H1 (cell line): ENCODE measurements around the gene HRH3. TPM values are rescaled to one million over a fixed set of nuclear protein-coding genes. Genes with fewer than 3 reads are reported as not detected.

Source experiments
- CTCF ChIA-PET: fragments of 300-600 bp; sonication (Branson Sonifier 250); formaldehyde crosslinking; loops from one replicate; lab custom pipeline; 2021; ENCODE audit not compliant: partially characterized antibody; lab: Charles Lee
- POLR2A ChIA-PET: fragments of 300-600 bp; sonication (Branson Sonifier 250); formaldehyde crosslinking; loops from one replicate; lab custom pipeline; 2021; ENCODE audit warnings: inconsistent platforms; ENCODE audit not compliant: partially characterized antibody; lab: Charles Lee
- DNase-seq, 2 experiments: peaks; one replicate each; pipeline versions ENCODE4 v3.0.0 to v3.0.0-alpha.2; 2010 to 2022; ENCODE audit warnings: low spot score in 2 of 2, low read depth in 1 of 2, mixed read lengths in 1 of 2
- FAIRE-seq: peaks from 2 replicates; lab custom pipeline; 2011; peaks lifted over from hg19 to GRCh38; lab: Jason Lieb, UNC
- H2AFZ ChIP-seq: 2 replicates; pipeline ENCODE4 v1.8.1; 2012; ENCODE audit warnings: low read length, inconsistent platforms
- H2AK5ac ChIP-seq: 2 replicates; pipeline ENCODE4 v1.6.1; 2013; ENCODE audit warnings: low read depth, low read length
- H2BK120ac ChIP-seq: replicated peaks from 2 replicates; pipeline ENCODE3; 2013; ENCODE audit warnings: low read depth, low read length, inconsistent platforms
- H2BK12ac ChIP-seq: 2 replicates; pipeline ENCODE4 v1.6.1; 2013; ENCODE audit warnings: low read depth, low read length
- H2BK15ac ChIP-seq: 2 replicates; pipeline ENCODE4 v1.6.1; 2013; ENCODE audit warnings: low read length
- H2BK20ac ChIP-seq: 2 replicates; pipeline ENCODE4 v1.6.1; 2013; ENCODE audit warnings: low read length
- H2BK5ac ChIP-seq: 2 replicates; pipeline ENCODE4 v1.6.1; 2013; ENCODE audit warnings: low read depth, low read length
- H3K14ac ChIP-seq: 2 replicates; pipeline ENCODE4 v1.6.1; 2013; ENCODE audit warnings: inconsistent platforms; ENCODE audit not compliant: insufficient read length
- H3K18ac ChIP-seq: 2 replicates; pipeline ENCODE4 v1.6.1; 2013; ENCODE audit warnings: low read length; ENCODE audit errors: extremely low read depth
- H3K23ac ChIP-seq: 2 replicates; pipeline ENCODE4 v1.6.1; 2013; ENCODE audit warnings: inconsistent platforms; ENCODE audit not compliant: insufficient read length
- H3K23me2 ChIP-seq: 2 replicates; pipeline ENCODE4 v1.6.1; 2013; ENCODE audit warnings: low read depth, low read length
- H3K27ac ChIP-seq: 2 replicates; pipeline ENCODE4 v1.6.1; 2011; ENCODE audit warnings: low read depth, low read length, inconsistent platforms
- H3K27me3 ChIP-seq, 4 experiments: replicated peaks in 1 of 4; 1 replicate in 1 of 4; 2 replicates in 3 of 4; pipeline versions ENCODE4 v1.6.1 to v1.8.1; 2011 to 2013; ENCODE audit warnings: low read length in 3 of 4, mild to moderate bottlenecking in 3 of 4, inconsistent platforms in 2 of 4, mixed read lengths in 2 of 4, moderate library complexity in 1 of 4; ENCODE audit not compliant: control insufficient read depth in 3 of 4, insufficient read depth in 3 of 4; ENCODE audit errors: extremely low read depth in 1 of 4
- H3K36me3 ChIP-seq, 4 experiments: 2 replicates each; pipeline versions ENCODE4 v1.6.1 to v1.8.1; 2011 to 2013; ENCODE audit warnings: mild to moderate bottlenecking in 4 of 4, low read length in 3 of 4, moderate library complexity in 2 of 4, control low read depth in 1 of 4, inconsistent platforms in 1 of 4; ENCODE audit not compliant: insufficient read depth in 4 of 4, control insufficient read depth in 2 of 4
- H3K4ac ChIP-seq: replicated peaks from 2 replicates; pipeline ENCODE3; 2013; ENCODE audit warnings: low read length, low read depth, mixed read lengths, inconsistent platforms; ENCODE audit not compliant: insufficient read length
- H3K4me1 ChIP-seq, 4 experiments: replicated peaks in 1 of 4; 1 replicate in 1 of 4; 2 replicates in 3 of 4; pipeline versions ENCODE4 v1.6.1 to v1.8.1; 2011 to 2013; ENCODE audit warnings: low read length in 3 of 4, inconsistent platforms in 2 of 4, mixed read lengths in 1 of 4; ENCODE audit not compliant: insufficient read depth in 4 of 4, control insufficient read depth in 3 of 4
- H3K4me2 ChIP-seq, 2 experiments: 2 replicates each; pipeline versions ENCODE4 v1.6.1 to v1.8.1; 2011 to 2013; ENCODE audit warnings: low read depth in 2 of 2, low read length in 2 of 2, control low read depth in 1 of 2, inconsistent platforms in 1 of 2, mild to moderate bottlenecking in 1 of 2; ENCODE audit not compliant: insufficient read depth in 1 of 2
- H3K4me3 ChIP-seq, 4 experiments: fragments of 200-600, 300-600 bp in 1 of 4; sonication (generic), shearing (Covaris generic), sonication (Bioruptor Twin) in 1 of 4; 2 replicates each; pipeline versions ENCODE4 v1.5.1 to v1.8.1; 2011 to 2016; ENCODE audit warnings: low read length in 4 of 4, low read depth in 3 of 4, control low read depth in 2 of 4, inconsistent platforms in 2 of 4, mild to moderate bottlenecking in 2 of 4, mixed read lengths in 1 of 4, moderate library complexity in 1 of 4; ENCODE audit not compliant: insufficient read depth in 2 of 4; ENCODE audit errors: extremely low read depth in 1 of 4
- H3K56ac ChIP-seq: replicated peaks from 2 replicates; pipeline ENCODE3; 2013; ENCODE audit warnings: low read depth, mild to moderate bottlenecking, mixed read lengths, low read length, inconsistent platforms; ENCODE audit not compliant: insufficient read length
- H3K79me1 ChIP-seq: 2 replicates; pipeline ENCODE4 v1.6.1; 2013; ENCODE audit warnings: low read depth, low read length, control low read depth
- H3K79me2 ChIP-seq, 2 experiments: 2 replicates each; pipeline versions ENCODE4 v1.6.1 to v1.8.1; 2012 to 2013; ENCODE audit warnings: low read length in 2 of 2, mild to moderate bottlenecking in 2 of 2, inconsistent platforms in 1 of 2; ENCODE audit not compliant: insufficient read depth in 2 of 2, control insufficient read depth in 1 of 2
- H3K9ac ChIP-seq, 4 experiments: replicated peaks in 1 of 4; 1 replicate in 1 of 4; 2 replicates in 3 of 4; pipeline versions ENCODE4 v1.6.1 to v1.8.1; 2011 to 2013; ENCODE audit warnings: low read depth in 3 of 4, low read length in 3 of 4, control low read depth in 2 of 4, mild to moderate bottlenecking in 2 of 4, moderate library complexity in 2 of 4, inconsistent platforms in 1 of 4; ENCODE audit errors: extremely low read depth in 1 of 4
- H3K9me3 ChIP-seq, 2 experiments: 2 replicates each; pipeline versions ENCODE4 v1.6.1 to v1.8.1; 2012 to 2013; ENCODE audit warnings: mild to moderate bottlenecking in 2 of 2, moderate library complexity in 2 of 2, control low read depth in 1 of 2, inconsistent platforms in 1 of 2, low read depth in 1 of 2, low read length in 1 of 2, mixed read lengths in 1 of 2; ENCODE audit not compliant: insufficient read depth in 2 of 2
- H4K20me1 ChIP-seq, 2 experiments: replicated peaks in 1 of 2; 2 replicates each; pipeline versions ENCODE3 to v1.8.1; 2011 to 2013; ENCODE audit warnings: inconsistent platforms in 2 of 2, low read length in 2 of 2, mild to moderate bottlenecking in 1 of 2; ENCODE audit not compliant: insufficient read depth in 2 of 2, control insufficient read depth in 1 of 2
- H4K5ac ChIP-seq: 2 replicates; pipeline ENCODE4 v1.6.1; 2013; ENCODE audit warnings: low read length, low read depth, mixed read lengths, inconsistent platforms; ENCODE audit not compliant: insufficient read length
- H4K8ac ChIP-seq: 2 replicates; pipeline ENCODE4 v1.8.0; 2013; ENCODE audit warnings: mild to moderate bottlenecking, moderate library complexity, low read length, inconsistent platforms; ENCODE audit not compliant: insufficient read depth; ENCODE audit errors: extremely low read depth
- H4K91ac ChIP-seq: replicated peaks from 2 replicates; pipeline ENCODE3; 2013; ENCODE audit warnings: low read length, mixed read lengths, inconsistent platforms; ENCODE audit not compliant: insufficient read length
- ATF3 ChIP-seq: IDR thresholded peaks from 2 replicates; pipeline ENCODE4 v1.6.1; 2011; ENCODE audit warnings: low read depth, mild to moderate bottlenecking, low read length; ENCODE audit not compliant: insufficient read depth
- BACH1 ChIP-seq: IDR thresholded peaks from 2 replicates; pipeline ENCODE4 v1.6.1; 2012; ENCODE audit warnings: low read length, improper control_type of control experiment
- CREB1 ChIP-seq: IDR thresholded peaks from 2 replicates; pipeline ENCODE4 v1.6.1; 2012; ENCODE audit warnings: inconsistent platforms
- JUND ChIP-seq: IDR thresholded peaks from 2 replicates; pipeline ENCODE4 v1.6.1; 2011; ENCODE audit warnings: mild to moderate bottlenecking, improper control_type of control experiment, low read length
- KDM4A ChIP-seq: IDR thresholded peaks from one replicate; pipeline ENCODE4 v1.7.1; 2012; ENCODE audit warnings: low read depth, mild to moderate bottlenecking, moderate library complexity, low read length, inconsistent platforms; ENCODE audit not compliant: severe bottlenecking
- NRF1 ChIP-seq: IDR thresholded peaks from 2 replicates; pipeline ENCODE4 v1.6.1; 2011; ENCODE audit warnings: mild to moderate bottlenecking, low read depth, low read length, improper control_type of control experiment
- POLR2AphosphoS5 ChIP-seq: IDR thresholded peaks from 2 replicates; pipeline ENCODE4 v1.6.1; 2011; ENCODE audit warnings: low read depth, low read length
- RBBP5 ChIP-seq: IDR thresholded peaks from 2 replicates; pipeline ENCODE4 v1.7.1; 2012; ENCODE audit warnings: low read depth, mild to moderate bottlenecking, inconsistent platforms, low read length, moderate library complexity, borderline replicate concordance
- RXRA ChIP-seq: IDR thresholded peaks from 2 replicates; pipeline ENCODE4 v1.6.1; 2011; ENCODE audit warnings: low read depth, mild to moderate bottlenecking, low read length, moderate library complexity; ENCODE audit not compliant: insufficient read depth
- SP1 ChIP-seq: IDR thresholded peaks from 2 replicates; pipeline ENCODE4 v1.6.1; 2011; ENCODE audit warnings: low read depth, low read length
- SP4 ChIP-seq: IDR thresholded peaks from 2 replicates; pipeline ENCODE4 v1.6.1; 2012; ENCODE audit warnings: low read length, inconsistent platforms
- SRF ChIP-seq: IDR thresholded peaks from 2 replicates; pipeline ENCODE4 v1.6.1; 2011; ENCODE audit warnings: mild to moderate bottlenecking, low read depth, low read length, moderate library complexity
- TAF7 ChIP-seq: optimal IDR thresholded peaks from 2 replicates; pipeline ENCODE3; 2011; ENCODE audit warnings: low read depth, mild to moderate bottlenecking, inconsistent platforms, low read length, moderate library complexity, borderline replicate concordance
- TBP ChIP-seq: IDR thresholded peaks from 2 replicates; pipeline ENCODE4 v1.6.1; 2011; ENCODE audit warnings: low read depth, low read length, improper control_type of control experiment
- TCF12 ChIP-seq: IDR thresholded peaks from 2 replicates; pipeline ENCODE4 v1.6.1; 2011; ENCODE audit warnings: low read depth, mild to moderate bottlenecking, low read length
- TEAD4 ChIP-seq: IDR thresholded peaks from 2 replicates; pipeline ENCODE4 v1.6.1; 2012; ENCODE audit warnings: low read depth, low read length, inconsistent platforms, mixed read lengths
- WGBS, 2 experiments: shearing (Covaris generic) in 1 of 2; methylation state at CpG; one replicate each; pipeline versions ENCODE4 v1.1.6 to v1.1.7; 2013 to 2015; ENCODE audit warnings: low lambda C conversion rate in 2 of 2, mixed read lengths in 2 of 2, inconsistent platforms in 1 of 2, low coverage in 1 of 2, missing lambda C conversion rate in 1 of 2; ENCODE audit not compliant: insufficient replicate concordance in 2 of 2, insufficient coverage in 1 of 2, insufficient read length in 1 of 2; ENCODE audit errors: extremely low coverage in 1 of 2, missing lambda C conversion rate in 1 of 2; 5-methylcytosine and 5-hydroxymethylcytosine counted together
- polyA plus RNA-seq, 7 experiments: library from polyadenylated mRNA; depleted of rRNA in 3 of 7; stranded (reverse) in 5 of 7; unstranded in 2 of 7; fragments of >200 nt in 5 of 7; fragments of 200-250 nt in 2 of 7; gene quantifications; 1 replicate in 5 of 7; 2 replicates in 1 of 7; 4 replicates in 1 of 7; pipeline versions ENCODE4 v1.2.1 to v1.2.3, GENCODE V29; 2011 to 2013; ENCODE audit warnings: missing spikeins in 2 of 7, mixed read lengths in 2 of 7
- total RNA-seq: library from RNA; stranded (reverse); fragmentation: NEBNext Ultra II Directional; extraction: Animal tissue kit (Norgen Biotek cat#: 25700); gene quantifications from 2 replicates; pipeline ENCODE4 v1.2.1, GENCODE V29; 2021

HRH3 gene
- total and polyA plus RNA-seq, 2 of the 8 experiments (the other 6 are each of a cell fraction or from before 2014, with no cell fraction given) = 2.0 to 4.5 TPM

- Histone ChIP-seq H3K23me2 (no peaks in the 10 kb centered on the region), H4K91ac (no peak overlapping the region), H2AFZ (no peak overlapping the region), H3K4me2 (no peak overlapping the region), H3K79me1 (no peaks in the 10 kb centered on the region), H4K5ac (no peak overlapping the region), H4K8ac (no peak overlapping the region), H3K23ac (no peak overlapping the region), H3K4me3 (no peak overlapping the region), H3K27me3 (no peaks in the 10 kb centered on the region), H3K9ac (no peak overlapping the region), H3K18ac (no peak overlapping the region), H3K36me3 (peaks cover 8 to 46% (median 22%) of the 10 kb centered on the region in 4 experiments), H2AK5ac (no peak overlapping the region), H2BK15ac (no peak overlapping the region), H2BK120ac (no peak overlapping the region), H3K79me2 (no peaks in the 10 kb centered on the region), H3K14ac (no peak overlapping the region), H2BK20ac (no peak overlapping the region), H3K27ac (no peak overlapping the region), H3K4ac (no peak overlapping the region), H3K4me1 (no peaks in the 10 kb centered on the region), H3K9me3 (no peaks in the 10 kb centered on the region), H3K56ac (no peak overlapping the region), H2BK12ac (no peak overlapping the region), H2BK5ac (no peak overlapping the region), H4K20me1 (peaks cover 4 to 20% of the 10 kb centered on the region in 2 experiments)
- ChIA-PET POLR2A (interaction anchor here (1.2 to 1.5 kb wide), 2 partner anchors 11 to 44 kb away, joined by 3 read pairs; no protein-coding TSS in a partner anchor), CTCF (interaction anchor here (0.6 to 3.2 kb wide), 4 partner anchors 10 to 37 kb away, joined by 3 to 16 read pairs (median 5); no protein-coding TSS in a partner anchor)
- DNase-seq = no peak
- no peak for FAIRE-seq
- 81% methylated on average over 6 of the region's 6 CpGs; no CpG with 5 or more reads in 1 of the 2 experiments for WGBS, 2 experiments
- no peak for TF ChIP-seq TEAD4
- TF ChIP-seq CREB1 = no peak
- no peak for TF ChIP-seq BACH1
- no peak for TF ChIP-seq SP1
- TF ChIP-seq SRF = no peak
- no peak for TF ChIP-seq RXRA
- TF ChIP-seq TCF12 = no peak
- no peak for TF ChIP-seq POLR2AphosphoS5
- TF ChIP-seq SP4 = no peak
- no peak for TF ChIP-seq JUND
- TF ChIP-seq TAF7 = no peak
- TF ChIP-seq KDM4A = no peak
- no peak for TF ChIP-seq TBP
- TF ChIP-seq NRF1 = no peak
- TF ChIP-seq ATF3 = no peak
- no peak for TF ChIP-seq RBBP5
These were observed 52.6 kb downstream of the HRH3 start for GRCh38 chr20:62167474-62167873.
